GM23338 (cell line): ENCODE results near the gene ABL1.

ENCODE experiments used
- CREB1 ChIP-seq: fragments of 250-450 bp; sonication (Bioruptor Pico); IDR thresholded peaks from 2 replicates; pipeline ENCODE4 v1.5.0; 2020; ENCODE audit warnings: low read depth, mild to moderate bottlenecking, moderate library complexity
- EZH2 ChIP-seq: fragments of 200-600 bp; sonication (generic); IDR thresholded peaks from one replicate; pipeline ENCODE4 v1.8.0; 2017; ENCODE audit warnings: antibody characterized with exemption, mild to moderate bottlenecking, low read depth; ENCODE audit not compliant: unreplicated experiment
- POLR2AphosphoS5 ChIP-seq: IDR thresholded peaks from 2 replicates; pipeline ENCODE4 v1.6.1; 2016; ENCODE audit warnings: antibody characterized with exemption, low read depth
- STAT1 ChIP-seq: IDR thresholded peaks from one replicate; pipeline ENCODE4 v1.6.1; 2016; ENCODE audit warnings: antibody characterized with exemption; ENCODE audit not compliant: unreplicated experiment
- TF ChIP-seq, protein P1 (sequence below), 2 experiments: fragments of 200-600 bp in 1 of 2; sonication (generic) in 1 of 2; conservative IDR thresholded peaks; 2 replicates each; pipeline versions ENCODE4 v1.5.1 to v1.6.1; 2016 to 2017; ENCODE audit warnings: antibody characterized with exemption in 2 of 2, low read depth in 2 of 2, mild to moderate bottlenecking in 2 of 2, moderate library complexity in 1 of 2

DNA sequence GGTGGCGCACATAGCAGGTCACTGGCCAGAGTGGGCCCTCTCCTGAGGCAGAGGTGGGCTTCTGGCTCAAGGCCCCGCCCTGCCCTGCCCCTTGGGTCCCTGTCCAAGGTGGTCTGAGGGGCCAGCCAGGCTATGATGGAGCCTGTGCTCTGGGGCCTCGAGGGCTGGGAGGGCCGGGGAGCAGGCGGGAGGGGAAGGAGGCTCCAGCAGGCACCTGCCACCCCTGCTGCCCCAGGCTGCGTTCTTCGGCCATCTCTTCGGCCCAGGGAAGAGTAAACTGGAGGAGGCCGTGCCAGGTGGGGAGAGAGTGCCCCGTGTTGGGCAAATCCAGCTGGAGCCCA is 89.4 kb downstream of the ABL1 start:
- TF ChIP-seq POLR2AphosphoS5 (no peak), CREB1 (CRISPR knock-in tag) (no peak), EZH2 (no peak), STAT1 (no peak)
- TF ChIP-seq, protein P1, sequence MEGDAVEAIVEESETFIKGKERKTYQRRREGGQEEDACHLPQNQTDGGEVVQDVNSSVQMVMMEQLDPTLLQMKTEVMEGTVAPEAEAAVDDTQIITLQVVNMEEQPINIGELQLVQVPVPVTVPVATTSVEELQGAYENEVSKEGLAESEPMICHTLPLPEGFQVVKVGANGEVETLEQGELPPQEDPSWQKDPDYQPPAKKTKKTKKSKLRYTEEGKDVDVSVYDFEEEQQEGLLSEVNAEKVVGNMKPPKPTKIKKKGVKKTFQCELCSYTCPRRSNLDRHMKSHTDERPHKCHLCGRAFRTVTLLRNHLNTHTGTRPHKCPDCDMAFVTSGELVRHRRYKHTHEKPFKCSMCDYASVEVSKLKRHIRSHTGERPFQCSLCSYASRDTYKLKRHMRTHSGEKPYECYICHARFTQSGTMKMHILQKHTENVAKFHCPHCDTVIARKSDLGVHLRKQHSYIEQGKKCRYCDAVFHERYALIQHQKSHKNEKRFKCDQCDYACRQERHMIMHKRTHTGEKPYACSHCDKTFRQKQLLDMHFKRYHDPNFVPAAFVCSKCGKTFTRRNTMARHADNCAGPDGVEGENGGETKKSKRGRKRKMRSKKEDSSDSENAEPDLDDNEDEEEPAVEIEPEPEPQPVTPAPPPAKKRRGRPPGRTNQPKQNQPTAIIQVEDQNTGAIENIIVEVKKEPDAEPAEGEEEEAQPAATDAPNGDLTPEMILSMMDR (conservative IDR thresholded peaks at IDR 0.05; ENCODE audit: low read depth in 2 of 2): no peak
